T-helper 2 cell treated with Interferon-gamma antibody and Interleukin-4, amounts not matched to agents 5 μg/mL and 100 μg/mL, for 36 hours (primary cell): ENCODE results near the gene HHEX.
"Not testable (repeated sequence)": the region's sequence is repeated elsewhere in the genome, so short reads cannot be mapped to it uniquely, and the experiment has no call there.

Source experiments
- DNase-seq: peaks from one replicate; pipeline ENCODE4 v3.0.0; 2021; ENCODE audit warnings: low spot score
- H3K27ac Mint-ChIP-seq: one replicate; pipeline ENCODE4 v1.8.0; 2021; ENCODE audit warnings: mild to moderate bottlenecking, mixed read lengths
- H3K27me3 Mint-ChIP-seq: one replicate; pipeline ENCODE4 v1.8.0; 2021; ENCODE audit warnings: low read depth, mixed read lengths
- H3K36me3 Mint-ChIP-seq: one replicate; pipeline ENCODE4 v1.8.0; 2021; ENCODE audit warnings: low read depth, mixed read lengths
- H3K4me1 Mint-ChIP-seq: one replicate; pipeline ENCODE4 v1.8.0; 2021; ENCODE audit warnings: low read depth, mixed read lengths
- H3K4me3 Mint-ChIP-seq: one replicate; pipeline ENCODE4 v1.8.0; 2022; ENCODE audit warnings: mild to moderate bottlenecking, moderate library complexity, mixed read lengths
- H3K9me3 Mint-ChIP-seq: one replicate; pipeline ENCODE4 v1.8.0; 2021; ENCODE audit warnings: mixed read lengths

The HHEX gene

GRCh38 chr10:92734301-92734700, 44.5 kb downstream of the HHEX start:
- no peaks in the 10 kb centered on the region for H3K36me3 Mint-ChIP-seq
- H3K27ac Mint-ChIP-seq = no peak overlapping the region
- H3K4me1 Mint-ChIP-seq = no peaks in the 10 kb centered on the region

GRCh38 chr10:92735938-92736337, 46.2 kb downstream of the HHEX start:
- Mint-ChIP-seq H3K27me3 (peaks cover 16% of the 10 kb centered on the region), H3K27ac (no peak overlapping the region), H3K4me3 (no peak overlapping the region), H3K9me3 (no peaks in the 10 kb centered on the region), H3K4me1 (no peaks in the 10 kb centered on the region), H3K36me3 (no peaks in the 10 kb centered on the region)
- DNase-seq = no peak

More at GRCh38 chr10:92734301-92734700, 44.5 kb downstream of the HHEX start:
- no peak for DNase-seq
- no peaks in the 10 kb centered on the region for H3K9me3 Mint-ChIP-seq
- H3K27me3 Mint-ChIP-seq = peaks cover 17% of the 10 kb centered on the region
- no peak overlapping the region for H3K4me3 Mint-ChIP-seq

- Mint-ChIP-seq H3K4me1 (no peaks in the 10 kb centered on the region), H3K4me3 (no peak overlapping the region), H3K27ac (no peak overlapping the region), H3K36me3 (no peaks in the 10 kb centered on the region), H3K27me3 (peaks cover 8% of the 10 kb centered on the region), H3K9me3 (no peaks in the 10 kb centered on the region)
- DNase-seq = no peak
Observed at GRCh38 chr10:92737484-92737883, 47.7 kb downstream of the HHEX start.

- Mint-ChIP-seq H3K9me3 (no peaks in the 10 kb centered on the region), H3K27ac (no peak overlapping the region), H3K4me1 (no peaks in the 10 kb centered on the region), H3K36me3 (no peaks in the 10 kb centered on the region), H3K4me3 (no peak overlapping the region), H3K27me3 (peaks cover 9% of the 10 kb centered on the region)
- no peak for DNase-seq
Observed at GRCh38 chr10:92740762-92741161, 51.0 kb downstream of the HHEX start.

- not testable (repeated sequence) for H3K4me3 Mint-ChIP-seq, DNase-seq, H3K27ac Mint-ChIP-seq, H3K9me3 Mint-ChIP-seq, H3K36me3 Mint-ChIP-seq, H3K4me1 Mint-ChIP-seq
- H3K27me3 Mint-ChIP-seq = peaks cover 10% of the 10 kb centered on the region
Observed at GRCh38 chr10:92741741-92742140, 52.0 kb downstream of the HHEX start.

- no peaks in the 10 kb centered on the region for H3K9me3 Mint-ChIP-seq
- peaks cover 14% of the 10 kb centered on the region for H3K27me3 Mint-ChIP-seq
- no peak for DNase-seq
- H3K27ac Mint-ChIP-seq = no peak overlapping the region
- no peak overlapping the region for H3K4me3 Mint-ChIP-seq
- no peaks in the 10 kb centered on the region for H3K4me1 Mint-ChIP-seq
- no peaks in the 10 kb centered on the region for H3K36me3 Mint-ChIP-seq
Observed at GRCh38 chr10:92742331-92743228, 52.8 kb downstream of the HHEX start.
